ENCODE data around the gene PPM1B. TPM values are rescaled to one million over a fixed set of nuclear protein-coding genes. Genes with fewer than 3 reads are reported as not detected.

The PPM1B gene
- total RNA-seq, 4 donors from 2014 or later: 36.6 to 71.4 (median 45.1) TPM

DNA sequence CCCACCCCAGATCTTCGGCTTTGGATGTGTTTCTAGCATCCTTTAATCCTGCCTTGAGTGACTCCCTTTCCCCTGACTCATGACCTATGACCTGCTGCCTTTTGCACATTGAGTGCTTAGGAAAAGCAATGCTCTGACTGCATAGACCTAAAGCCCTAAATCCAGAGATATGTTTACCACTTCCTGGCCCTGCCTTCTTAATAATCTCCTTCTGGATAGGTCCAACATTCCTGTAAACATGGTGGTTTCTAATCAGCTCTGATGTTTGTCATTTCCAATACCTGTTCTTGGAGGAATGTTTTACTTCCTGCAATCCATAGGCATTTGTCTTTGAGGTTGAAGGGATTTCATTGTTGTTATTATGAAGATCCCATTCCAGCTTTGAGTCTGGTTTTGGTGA is 108.9 kb downstream of the PPM1B start:
- no peaks in the 10 kb centered on the region for H3K27me3 ChIP-seq
- H3K4me1 ChIP-seq: peaks cover 10 to 19% of the 10 kb centered on the region in 2 donors
- intact Hi-C loops (cut with DNase I): no loop called here
- no peak for DNase-seq
- TF ChIP-seq, protein P1, sequence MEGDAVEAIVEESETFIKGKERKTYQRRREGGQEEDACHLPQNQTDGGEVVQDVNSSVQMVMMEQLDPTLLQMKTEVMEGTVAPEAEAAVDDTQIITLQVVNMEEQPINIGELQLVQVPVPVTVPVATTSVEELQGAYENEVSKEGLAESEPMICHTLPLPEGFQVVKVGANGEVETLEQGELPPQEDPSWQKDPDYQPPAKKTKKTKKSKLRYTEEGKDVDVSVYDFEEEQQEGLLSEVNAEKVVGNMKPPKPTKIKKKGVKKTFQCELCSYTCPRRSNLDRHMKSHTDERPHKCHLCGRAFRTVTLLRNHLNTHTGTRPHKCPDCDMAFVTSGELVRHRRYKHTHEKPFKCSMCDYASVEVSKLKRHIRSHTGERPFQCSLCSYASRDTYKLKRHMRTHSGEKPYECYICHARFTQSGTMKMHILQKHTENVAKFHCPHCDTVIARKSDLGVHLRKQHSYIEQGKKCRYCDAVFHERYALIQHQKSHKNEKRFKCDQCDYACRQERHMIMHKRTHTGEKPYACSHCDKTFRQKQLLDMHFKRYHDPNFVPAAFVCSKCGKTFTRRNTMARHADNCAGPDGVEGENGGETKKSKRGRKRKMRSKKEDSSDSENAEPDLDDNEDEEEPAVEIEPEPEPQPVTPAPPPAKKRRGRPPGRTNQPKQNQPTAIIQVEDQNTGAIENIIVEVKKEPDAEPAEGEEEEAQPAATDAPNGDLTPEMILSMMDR (IDR thresholded peaks at IDR 0.05): no peak
- no peak for TF ChIP-seq POLR2A (IDR thresholded peaks at IDR 0.05)
- H3K27ac ChIP-seq: no peak overlapping the region
- 53 to 88% methylated on average over 1 of the region's 1 CpG for WGBS, 2 donors
- no peak overlapping the region for H3K4me3 ChIP-seq (replicated peaks in 1 of 3)
- H3K36me3 ChIP-seq: no peaks in the 10 kb centered on the region
- no peaks in the 10 kb centered on the region for H3K9me3 ChIP-seq

DNA sequence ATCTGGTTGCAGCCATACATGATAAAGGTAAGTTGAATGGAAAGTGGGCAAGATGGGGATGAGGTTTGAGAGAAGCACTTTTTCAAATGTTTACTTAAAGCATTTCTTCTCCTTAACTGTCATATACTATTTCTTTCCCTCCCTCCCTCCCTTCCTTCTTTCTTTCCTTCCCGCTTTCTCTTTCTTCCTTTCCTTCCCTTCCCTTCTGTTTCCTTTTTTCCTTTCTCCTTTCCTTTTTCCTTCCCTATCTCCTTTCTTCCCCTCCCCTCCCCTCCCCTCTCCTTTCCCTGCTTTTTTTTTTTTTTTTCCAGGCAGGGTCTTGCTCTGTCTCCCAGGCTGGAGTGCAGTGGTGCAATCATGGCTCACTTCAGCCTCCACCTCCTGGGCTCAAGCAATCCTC is 112.2 kb downstream of the PPM1B start:
- no peak for TF ChIP-seq POLR2A (IDR thresholded peaks at IDR 0.05)
- TF ChIP-seq, protein P1 (IDR thresholded peaks at IDR 0.05): no peak
- Histone ChIP-seq H3K4me1 (peaks cover 5 to 11% of the 10 kb centered on the region in 2 donors), H3K36me3 (no peaks in the 10 kb centered on the region), H3K9me3 (no peaks in the 10 kb centered on the region), H3K27me3 (no peaks in the 10 kb centered on the region), H3K27ac (no peak overlapping the region), H3K4me3 (replicated peaks in 1 of 3) (no peak overlapping the region)
- WGBS, 2 donors: 100% methylated on average over 1 of the region's 1 CpG
- intact Hi-C loops (cut with DNase I): no loop called here
- no peak for DNase-seq

Small RNA genes within 50 kb of the gene (small RNA-seq; reads per million reads assigned to genes)
- not detected for gene RNU6-566P

Other genes with a start within 250 kb of the PPM1B start
- 10 to 100 TPM; 47.5 to 79.3 (median 54.9) TPM for gene LRPPRC, start 172.9 kb upstream of the PPM1B start, total RNA-seq
- gene SLC3A1, start 106.6 kb downstream of the PPM1B start, total RNA-seq: not detected
- gene PREPL, start 192.6 kb downstream of the PPM1B start, total RNA-seq: 10 to 100 TPM; 70.0 to 93.2 (median 72.3) TPM
- gene CAMKMT, start 193.1 kb downstream of the PPM1B start, total RNA-seq: 10 to 100 TPM; 13.5 to 23.7 (median 17.2) TPM

Measured in thyroid gland (tissue), 4 donors.